ENCODE data around the gene EMILIN1.
A peak's percentile ranks its signal among the peaks of the same experiment; 100 is the strongest.

EMILIN1 gene

GRCh38 chr2:27050996-27051901, 27.2 kb upstream of the EMILIN1 start, which contains the start of gene AGBL5 (continued):
- no peak for TF ChIP-seq PPARA (CRISPR knock-in tag; IDR thresholded peaks at IDR 0.05; ENCODE audit: borderline replicate concordance)

- ATAC-seq, result peak; percentile 0
- no peak for TF ChIP-seq PPARA (CRISPR knock-in tag; IDR thresholded peaks at IDR 0.05; ENCODE audit: borderline replicate concordance)
- no peak for TF ChIP-seq ZFP30 (CRISPR knock-in tag; IDR thresholded peaks at IDR 0.05)
- TF ChIP-seq, protein P1, sequence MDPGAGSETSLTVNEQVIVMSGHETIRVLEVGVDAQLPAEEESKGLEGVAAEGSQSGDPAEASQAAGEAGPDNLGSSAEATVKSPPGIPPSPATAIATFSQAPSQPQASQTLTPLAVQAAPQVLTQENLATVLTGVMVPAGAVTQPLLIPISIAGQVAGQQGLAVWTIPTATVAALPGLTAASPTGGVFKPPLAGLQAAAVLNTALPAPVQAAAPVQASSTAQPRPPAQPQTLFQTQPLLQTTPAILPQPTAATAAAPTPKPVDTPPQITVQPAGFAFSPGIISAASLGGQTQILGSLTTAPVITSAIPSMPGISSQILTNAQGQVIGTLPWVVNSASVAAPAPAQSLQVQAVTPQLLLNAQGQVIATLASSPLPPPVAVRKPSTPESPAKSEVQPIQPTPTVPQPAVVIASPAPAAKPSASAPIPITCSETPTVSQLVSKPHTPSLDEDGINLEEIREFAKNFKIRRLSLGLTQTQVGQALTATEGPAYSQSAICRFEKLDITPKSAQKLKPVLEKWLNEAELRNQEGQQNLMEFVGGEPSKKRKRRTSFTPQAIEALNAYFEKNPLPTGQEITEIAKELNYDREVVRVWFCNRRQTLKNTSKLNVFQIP (CRISPR knock-in tag; IDR thresholded peaks at IDR 0.05; ENCODE audit: borderline replicate concordance, low read depth), result no peak
- no peak for TF ChIP-seq ESRRG (CRISPR knock-in tag; IDR thresholded peaks at IDR 0.05)
Measured at GRCh38 chr2:27051902-27052645, 26.3 kb upstream of the EMILIN1 start.

- TF ChIP-seq TSHZ2 (CRISPR knock-in tag; IDR thresholded peaks at IDR 0.05), result no peak
- TF ChIP-seq ISL1 (CRISPR knock-in tag; IDR thresholded peaks at IDR 0.05), result no peak
- no peak for TF ChIP-seq RARB (CRISPR knock-in tag; IDR thresholded peaks at IDR 0.05)
Measured at GRCh38 chr2:27053321-27053720, 25.1 kb upstream of the EMILIN1 start.

GRCh38 chr2:27053776-27054175, 24.6 kb upstream of the EMILIN1 start:
- TF ChIP-seq GLIS3 (CRISPR knock-in tag; IDR thresholded peaks at IDR 0.05) (no peak), ZFP30 (CRISPR knock-in tag; IDR thresholded peaks at IDR 0.05) (no peak), TCF4 (CRISPR knock-in tag; IDR thresholded peaks at IDR 0.05; ENCODE audit: borderline replicate concordance) (no peak), RARB (CRISPR knock-in tag; IDR thresholded peaks at IDR 0.05) (no peak), ZFP3 (CRISPR knock-in tag; IDR thresholded peaks at IDR 0.05) (no peak), BACH2 (CRISPR knock-in tag; IDR thresholded peaks at IDR 0.05; ENCODE audit: borderline replicate concordance) (no peak), TSHZ2 (CRISPR knock-in tag; IDR thresholded peaks at IDR 0.05) (no peak), ISL1 (CRISPR knock-in tag; IDR thresholded peaks at IDR 0.05) (no peak), ZC3H10 (CRISPR knock-in tag; IDR thresholded peaks at IDR 0.05) (no peak), CSDC2 (CRISPR knock-in tag; IDR thresholded peaks at IDR 0.05) (no peak), CSRNP3 (CRISPR knock-in tag; IDR thresholded peaks at IDR 0.05) (no peak), ZNF8 (CRISPR knock-in tag; IDR thresholded peaks at IDR 0.05) (no peak), PPARA (CRISPR knock-in tag; IDR thresholded peaks at IDR 0.05; ENCODE audit: borderline replicate concordance) (no peak)
- TF ChIP-seq, protein P2, sequence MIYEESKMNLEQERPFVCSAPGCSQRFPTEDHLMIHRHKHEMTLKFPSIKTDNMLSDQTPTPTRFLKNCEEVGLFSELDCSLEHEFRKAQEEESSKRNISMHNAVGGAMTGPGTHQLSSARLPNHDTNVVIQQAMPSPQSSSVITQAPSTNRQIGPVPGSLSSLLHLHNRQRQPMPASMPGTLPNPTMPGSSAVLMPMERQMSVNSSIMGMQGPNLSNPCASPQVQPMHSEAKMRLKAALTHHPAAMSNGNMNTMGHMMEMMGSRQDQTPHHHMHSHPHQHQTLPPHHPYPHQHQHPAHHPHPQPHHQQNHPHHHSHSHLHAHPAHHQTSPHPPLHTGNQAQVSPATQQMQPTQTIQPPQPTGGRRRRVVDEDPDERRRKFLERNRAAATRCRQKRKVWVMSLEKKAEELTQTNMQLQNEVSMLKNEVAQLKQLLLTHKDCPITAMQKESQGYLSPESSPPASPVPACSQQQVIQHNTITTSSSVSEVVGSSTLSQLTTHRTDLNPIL (CRISPR knock-in tag; IDR thresholded peaks at IDR 0.05; ENCODE audit: low read depth), result no peak
- ATAC-seq, result no peak

More at GRCh38 chr2:27053321-27053720, 25.1 kb upstream of the EMILIN1 start:
- no peak for ATAC-seq
